Measurements from ENCODE around the gene MT1X. TPM values are rescaled to one million over a fixed set of nuclear protein-coding genes. Genes with fewer than 3 reads are reported as not detected.

The MT1X gene
- total RNA-seq, 1 donor from 2014 or later, result 3,049 TPM

DNA sequence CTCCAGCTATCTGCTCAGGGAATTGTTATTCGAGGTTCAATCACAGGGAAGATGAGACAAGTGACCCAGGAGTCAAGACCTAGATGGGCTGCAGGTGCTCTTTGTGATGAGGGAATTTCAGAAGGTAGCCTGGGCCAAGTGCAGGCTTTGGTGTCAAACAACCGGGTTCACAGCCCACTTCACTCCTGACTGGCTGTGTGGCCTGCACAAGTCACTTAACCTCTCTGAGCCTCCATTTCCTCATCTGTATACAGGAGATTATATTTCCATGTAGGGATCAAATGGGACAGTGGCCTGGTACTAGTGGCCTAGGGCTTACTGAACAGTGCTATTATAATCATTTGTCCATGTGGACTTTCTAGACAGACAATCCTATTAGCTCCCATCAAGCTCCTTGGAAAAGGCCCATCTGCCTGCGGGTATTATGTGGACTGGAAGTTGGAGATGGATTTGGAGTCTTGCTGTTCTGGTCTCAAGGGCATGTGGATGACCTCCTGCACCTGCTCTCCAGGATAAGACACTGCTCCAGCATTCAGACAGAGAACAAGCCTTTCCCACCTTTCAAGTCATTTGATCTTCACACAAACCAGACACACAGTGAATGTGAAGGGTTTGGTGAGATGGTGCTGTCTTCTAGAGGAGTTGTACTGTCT is 3.1 kb upstream of the MT1X start:
- Histone ChIP-seq H3K4me3 (no peak overlapping the region), H3K36me3 (no peaks in the 10 kb centered on the region), H3K9me3 (no peaks in the 10 kb centered on the region), H3K27ac (no peak overlapping the region), H3K4me1 (peaks cover 34% of the 10 kb centered on the region), H3K27me3 (no peaks in the 10 kb centered on the region)
- TF ChIP-seq POLR2A (IDR thresholded peaks at IDR 0.05) (no peak), POLR2AphosphoS5 (IDR thresholded peaks at IDR 0.05; ENCODE audit: insufficient read depth in 1 of 2, low read depth in 1 of 2) (no peak)
- TF ChIP-seq, protein P1, sequence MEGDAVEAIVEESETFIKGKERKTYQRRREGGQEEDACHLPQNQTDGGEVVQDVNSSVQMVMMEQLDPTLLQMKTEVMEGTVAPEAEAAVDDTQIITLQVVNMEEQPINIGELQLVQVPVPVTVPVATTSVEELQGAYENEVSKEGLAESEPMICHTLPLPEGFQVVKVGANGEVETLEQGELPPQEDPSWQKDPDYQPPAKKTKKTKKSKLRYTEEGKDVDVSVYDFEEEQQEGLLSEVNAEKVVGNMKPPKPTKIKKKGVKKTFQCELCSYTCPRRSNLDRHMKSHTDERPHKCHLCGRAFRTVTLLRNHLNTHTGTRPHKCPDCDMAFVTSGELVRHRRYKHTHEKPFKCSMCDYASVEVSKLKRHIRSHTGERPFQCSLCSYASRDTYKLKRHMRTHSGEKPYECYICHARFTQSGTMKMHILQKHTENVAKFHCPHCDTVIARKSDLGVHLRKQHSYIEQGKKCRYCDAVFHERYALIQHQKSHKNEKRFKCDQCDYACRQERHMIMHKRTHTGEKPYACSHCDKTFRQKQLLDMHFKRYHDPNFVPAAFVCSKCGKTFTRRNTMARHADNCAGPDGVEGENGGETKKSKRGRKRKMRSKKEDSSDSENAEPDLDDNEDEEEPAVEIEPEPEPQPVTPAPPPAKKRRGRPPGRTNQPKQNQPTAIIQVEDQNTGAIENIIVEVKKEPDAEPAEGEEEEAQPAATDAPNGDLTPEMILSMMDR (IDR thresholded peaks at IDR 0.05), result no peak
- intact Hi-C loops (cut with DNase I), result no loop called here
- no peak for DNase-seq (ENCODE audit: extremely low spot score in 2 of 2)

DNA sequence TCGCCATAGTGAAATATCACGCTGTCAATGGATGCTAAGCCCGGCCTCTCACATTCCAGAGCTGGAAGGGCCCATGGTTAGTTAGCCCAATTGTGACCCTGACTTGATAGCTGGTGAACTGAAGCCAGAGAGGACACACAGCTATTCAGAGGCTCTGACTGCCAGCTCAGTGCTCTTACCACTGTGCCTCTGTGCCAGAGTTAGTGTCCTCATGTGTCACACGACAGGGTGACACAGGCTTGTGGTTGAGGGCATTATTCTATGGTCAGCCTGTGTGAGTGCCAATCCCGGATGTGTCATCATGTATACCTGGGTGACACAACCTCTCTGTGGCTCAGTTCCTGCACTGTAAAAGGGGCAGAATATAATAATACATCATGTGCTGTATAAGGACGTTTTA is 2.5 kb upstream of the MT1X start:
- H3K4me1 ChIP-seq, result peaks cover 34% of the 10 kb centered on the region
- no peak for DNase-seq (ENCODE audit: extremely low spot score in 2 of 2)
- intact Hi-C loops (cut with DNase I), result loop anchor here (5.0 kb wide), 1 partner anchor 53 kb away; the partner anchor contains the start of gene MT1E
- H3K27ac ChIP-seq, result no peak overlapping the region
- H3K27me3 ChIP-seq, result no peaks in the 10 kb centered on the region
- TF ChIP-seq POLR2A (IDR thresholded peaks at IDR 0.05), result no peak
- TF ChIP-seq, protein P1 (IDR thresholded peaks at IDR 0.05), result no peak
- no peaks in the 10 kb centered on the region for H3K36me3 ChIP-seq
- no peaks in the 10 kb centered on the region for H3K9me3 ChIP-seq
- H3K4me3 ChIP-seq, result no peak overlapping the region

DNA sequence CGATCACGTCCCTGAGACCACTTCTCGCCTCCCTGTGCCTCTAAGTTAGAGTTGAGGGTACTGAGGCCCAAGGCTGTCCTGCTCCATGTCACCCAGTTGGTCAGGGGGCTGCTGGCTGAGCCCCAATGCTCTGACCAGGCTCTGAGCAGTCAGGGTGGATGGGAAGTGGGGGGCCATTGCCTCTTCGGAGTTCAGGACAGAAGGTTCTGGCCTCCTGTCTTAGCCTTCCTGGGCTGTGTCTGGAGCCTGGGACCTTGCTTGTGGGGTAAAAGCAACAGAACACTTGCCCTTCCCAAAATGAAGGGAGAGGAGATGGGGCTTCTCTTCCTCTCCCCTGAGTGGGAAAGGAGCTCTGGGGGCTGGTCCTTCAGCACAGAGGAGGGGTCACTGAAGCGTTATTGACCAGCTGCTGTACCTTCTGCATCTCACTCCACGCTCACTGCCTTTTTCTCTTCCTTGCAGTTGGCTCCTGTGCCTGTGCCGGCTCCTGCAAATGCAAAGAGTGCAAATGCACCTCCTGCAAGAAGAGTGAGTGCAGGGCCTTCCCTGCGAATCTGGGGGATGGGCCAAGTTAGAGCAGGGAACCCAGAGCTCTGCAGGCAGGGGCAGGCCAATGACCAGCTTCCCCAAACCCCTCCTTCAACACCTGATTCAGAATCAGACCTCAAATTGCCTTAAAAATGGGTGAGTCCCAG is 580 bp downstream of the MT1X start:
- peak overlapping the region; percentile 80 for H3K27ac ChIP-seq
- H3K4me1 ChIP-seq, result peaks cover 24% of the 10 kb centered on the region
- H3K27me3 ChIP-seq, result no peaks in the 10 kb centered on the region
- H3K4me3 ChIP-seq, result peak overlapping the region; percentile 59 to 75
- no peaks in the 10 kb centered on the region for H3K9me3 ChIP-seq
- TF ChIP-seq POLR2AphosphoS5 (IDR thresholded peaks at IDR 0.05; ENCODE audit: insufficient read depth in 1 of 2, low read depth in 1 of 2), result no peak
- intact Hi-C loops (cut with DNase I), result loop anchor here (2.0 to 5.0 kb wide), 2 partner anchors 56 to 76 kb away; partner anchors contain the start of gene MT1E
- no peak for DNase-seq (ENCODE audit: extremely low spot score in 2 of 2)
- H3K36me3 ChIP-seq, result no peaks in the 10 kb centered on the region

DNA sequence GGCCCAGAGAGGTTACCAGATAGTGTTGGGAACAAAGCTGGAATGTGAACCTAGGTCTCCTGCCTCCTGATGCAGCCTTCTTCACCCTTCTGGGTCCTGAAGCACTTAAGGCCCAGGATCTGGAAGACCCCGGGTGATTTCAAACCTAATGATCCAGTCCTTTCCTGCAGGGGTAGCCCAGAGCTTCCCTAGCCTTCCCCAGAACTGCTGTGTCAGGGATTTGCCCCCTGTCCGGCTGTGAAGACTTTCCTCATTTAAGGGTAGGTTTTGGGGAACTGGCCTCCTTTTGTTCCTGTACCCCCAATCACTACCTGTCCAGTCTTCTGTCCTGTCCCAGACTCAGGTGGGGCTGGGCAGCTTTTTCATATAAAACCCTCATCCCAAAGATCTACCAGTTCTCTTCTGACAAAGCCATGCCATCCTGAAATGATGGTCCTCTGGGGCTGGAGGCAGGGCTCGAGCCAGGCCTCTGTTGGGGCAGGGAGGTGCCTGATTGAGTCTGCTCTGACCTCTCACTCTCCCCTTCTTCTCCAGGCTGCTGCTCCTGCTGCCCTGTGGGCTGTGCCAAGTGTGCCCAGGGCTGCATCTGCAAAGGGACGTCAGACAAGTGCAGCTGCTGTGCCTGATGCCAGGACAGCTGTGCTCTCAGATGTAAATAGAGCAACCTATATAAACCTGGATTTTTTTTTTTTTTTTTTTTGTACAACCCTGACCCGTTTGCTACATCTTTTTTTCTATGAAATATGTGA is 1.3 kb downstream of the MT1X start:
- Histone ChIP-seq H3K36me3 (no peaks in the 10 kb centered on the region), H3K27ac (peak overlapping the region; percentile 80), H3K9me3 (no peaks in the 10 kb centered on the region), H3K4me1 (peaks cover 24% of the 10 kb centered on the region), H3K4me3 (peak overlapping the region; percentile 59 to 75), H3K27me3 (no peaks in the 10 kb centered on the region)
- TF ChIP-seq POLR2AphosphoS5 (IDR thresholded peaks at IDR 0.05; ENCODE audit: insufficient read depth in 1 of 2, low read depth in 1 of 2), result peak in 1 of 2 donors; percentile 54
- no peak for TF ChIP-seq POLR2A (IDR thresholded peaks at IDR 0.05)
- TF ChIP-seq, protein P1 (IDR thresholded peaks at IDR 0.05), result no peak
- intact Hi-C loops (cut with DNase I), result loop anchor here (2.0 to 5.0 kb wide), 2 partner anchors 56 to 77 kb away; partner anchors contain the start of gene MT1E
- no peak for DNase-seq (ENCODE audit: extremely low spot score in 2 of 2)

DNA sequence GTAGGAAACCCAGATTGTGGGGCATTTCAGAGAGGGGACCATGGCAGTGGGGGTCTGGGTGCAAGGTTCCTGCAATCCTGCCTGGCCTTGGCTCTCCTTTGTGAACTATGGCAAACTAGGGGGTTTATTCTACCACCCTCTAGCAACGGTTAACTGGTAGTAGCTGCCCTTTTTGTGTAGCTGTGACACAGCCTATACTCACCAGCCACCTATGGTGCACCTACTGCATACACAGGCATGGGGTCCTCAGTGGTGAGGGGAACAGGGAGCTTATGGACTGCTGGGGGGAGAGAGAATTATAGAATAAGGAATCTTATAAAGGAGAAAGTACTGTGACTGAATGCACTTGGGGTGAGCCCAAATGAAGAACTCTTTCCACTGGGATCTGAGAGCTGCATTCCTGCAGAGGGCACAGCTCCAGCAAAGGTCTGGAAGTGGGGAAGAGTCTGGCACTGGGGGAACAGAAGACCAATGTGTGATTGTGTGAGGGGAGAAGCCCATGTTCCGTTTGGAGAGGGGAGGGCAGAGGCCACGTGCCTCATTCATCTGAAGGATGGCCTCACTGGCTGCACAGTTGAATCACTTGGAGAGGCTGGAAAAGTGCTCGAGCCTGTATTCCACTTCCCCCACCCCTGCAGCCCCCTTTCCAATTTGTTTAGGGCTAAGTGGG is 2.1 kb downstream of the MT1X start:
- peak overlapping the region; percentile 80 for H3K27ac ChIP-seq
- intact Hi-C loops (cut with DNase I), result loop anchor here (5.0 kb wide), 1 partner anchor 57 kb away; the partner anchor contains the start of gene MT1E
- TF ChIP-seq, protein P1 (IDR thresholded peaks at IDR 0.05), result no peak
- TF ChIP-seq POLR2A (IDR thresholded peaks at IDR 0.05) (no peak), POLR2AphosphoS5 (IDR thresholded peaks at IDR 0.05; ENCODE audit: insufficient read depth in 1 of 2, low read depth in 1 of 2) (no peak)
- DNase-seq (ENCODE audit: extremely low spot score in 2 of 2), result no peak
- H3K9me3 ChIP-seq, result no peaks in the 10 kb centered on the region
- no peaks in the 10 kb centered on the region for H3K36me3 ChIP-seq
- H3K4me3 ChIP-seq, result peak overlapping the region in 1 of 2 donors; percentile 59
- peaks cover 24% of the 10 kb centered on the region for H3K4me1 ChIP-seq
- no peaks in the 10 kb centered on the region for H3K27me3 ChIP-seq
